T-helper 2 cell (primary cell): ENCODE data around the gene RAD9A.
A peak's percentile ranks its signal among the peaks of the same experiment; 100 is the strongest.
"Not testable (repeated sequence)": the region's sequence is repeated elsewhere in the genome, so short reads cannot be mapped to it uniquely, and the experiment has no call there.

Experiments
- DNase-seq, 5 experiments: peaks; one replicate each; pipeline versions ENCODE4 v3.0.0 to v3.0.0-alpha.2; 2012 to 2022

Gene RAD9A

DNA sequence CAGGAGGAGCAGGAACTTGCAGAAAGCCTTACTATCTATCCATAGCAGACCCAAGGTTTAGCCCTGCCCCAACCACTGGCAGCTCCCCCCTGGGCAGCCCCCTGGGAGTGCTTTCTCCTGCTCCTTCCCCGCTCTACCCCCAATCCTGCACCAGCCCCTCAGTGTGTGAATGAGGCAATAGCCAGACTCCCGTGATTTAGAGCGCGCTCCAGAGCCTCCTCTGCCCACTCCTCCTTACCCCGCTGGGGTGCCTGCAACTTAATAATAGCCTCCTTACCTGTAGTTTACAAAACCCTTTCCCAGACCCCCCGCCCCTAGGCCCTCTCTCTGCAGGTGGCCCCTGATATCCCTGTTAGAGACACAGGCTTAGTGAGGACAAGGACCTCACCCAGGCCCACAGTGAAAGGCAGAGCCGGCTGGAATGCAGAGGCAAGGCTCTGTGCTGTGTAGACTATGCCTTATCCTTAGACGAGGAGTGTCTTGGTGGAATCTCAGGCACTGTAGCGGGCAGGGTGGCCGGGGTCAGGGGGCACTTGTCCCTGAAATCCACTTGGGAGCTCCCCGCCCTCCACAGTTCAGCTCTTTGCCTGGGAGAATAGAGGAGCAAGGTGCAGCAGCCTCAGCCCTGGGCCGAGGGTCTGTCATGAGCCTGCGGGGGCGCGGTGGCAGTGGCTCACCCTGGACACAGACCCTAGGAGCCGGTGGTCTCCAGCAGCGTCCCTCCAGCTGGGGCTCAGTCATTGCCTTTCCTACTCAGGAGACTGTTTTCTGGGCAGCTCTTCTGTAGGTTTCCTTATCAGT is 19.4 kb downstream of the RAD9A start:
- DNase-seq = no peak

DNA sequence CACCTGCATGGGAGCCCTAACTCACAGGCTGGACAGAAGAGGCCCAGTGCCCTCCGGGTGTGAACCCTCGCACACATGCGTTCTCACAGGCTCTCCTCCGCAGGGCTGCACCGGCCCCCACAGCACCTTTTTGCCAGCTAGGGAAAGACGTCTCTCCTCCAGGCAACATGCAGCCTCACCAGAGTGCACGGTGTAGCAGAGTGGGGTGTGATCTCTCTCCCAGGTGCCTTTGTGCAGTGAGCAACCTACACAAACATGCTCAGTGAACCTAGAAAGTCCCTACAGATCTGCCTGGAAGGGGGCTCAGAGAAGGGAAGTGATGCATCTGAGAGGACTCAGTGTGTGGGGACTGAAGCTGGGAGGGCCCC is 20.0 kb downstream of the RAD9A start:
- DNase-seq = no peak

DNA sequence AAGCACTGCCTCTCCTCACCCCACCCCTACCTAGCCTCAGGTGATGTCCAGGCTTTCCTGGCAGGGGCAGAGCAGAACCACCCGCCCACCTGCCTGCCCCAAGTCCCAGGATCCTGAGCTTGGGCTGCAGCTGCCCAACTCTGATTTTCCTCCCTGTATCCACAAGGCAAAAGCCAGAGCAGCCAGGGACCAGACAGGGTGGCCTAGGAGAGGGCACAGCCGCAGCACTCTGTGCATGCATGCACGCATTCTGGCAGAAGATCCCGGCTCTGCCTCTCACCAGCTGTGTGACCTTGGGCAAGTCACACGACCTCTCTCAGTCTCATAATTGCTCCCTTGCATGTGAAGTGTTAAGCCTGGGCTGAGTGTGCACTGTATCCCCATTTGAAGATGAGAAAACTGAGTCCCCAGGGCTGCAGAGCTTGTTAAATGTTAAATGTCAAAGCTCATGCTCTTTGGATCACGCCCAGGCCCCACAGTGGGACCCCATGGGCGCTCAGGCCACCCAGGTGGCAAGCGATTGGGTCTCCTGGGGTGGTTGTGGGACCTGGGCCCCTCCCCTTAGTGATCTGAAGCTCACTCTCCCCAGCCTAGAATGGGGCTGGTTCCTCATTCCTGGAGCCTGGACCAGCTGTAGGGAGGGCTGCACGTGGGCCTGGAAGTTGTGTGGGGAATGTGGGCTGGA is 20.9 kb downstream of the RAD9A start:
- no peak for DNase-seq

DNA sequence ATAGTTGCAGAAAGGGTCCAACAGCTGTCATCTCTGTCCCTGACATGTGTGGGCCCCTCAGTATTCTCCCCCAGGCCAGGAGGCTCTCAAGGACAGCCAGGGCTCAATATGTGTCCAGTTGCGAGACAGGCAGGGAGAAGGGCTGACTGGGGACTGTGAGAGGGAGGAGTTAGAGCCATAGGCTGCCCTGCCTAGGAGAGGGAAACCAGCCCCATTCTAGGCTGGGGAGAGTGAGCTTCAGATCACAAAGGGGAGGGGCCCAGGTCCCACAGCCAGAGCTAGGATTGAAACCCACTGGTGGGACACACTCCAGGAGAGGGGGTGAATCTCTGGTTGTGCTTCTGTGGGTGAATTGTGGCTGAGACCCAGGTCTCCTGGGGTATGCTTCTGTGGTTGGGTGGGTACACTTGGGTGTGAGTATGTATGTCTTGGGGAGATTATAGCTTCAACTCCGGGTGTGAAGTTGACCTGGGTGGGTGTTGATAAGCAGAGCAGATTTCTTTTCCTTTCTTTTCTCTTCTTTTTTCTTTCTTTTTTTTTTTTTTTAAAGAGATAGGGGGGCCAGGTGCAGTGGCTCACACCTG is 21.6 kb downstream of the RAD9A start:
- DNase-seq = no peak

DNA sequence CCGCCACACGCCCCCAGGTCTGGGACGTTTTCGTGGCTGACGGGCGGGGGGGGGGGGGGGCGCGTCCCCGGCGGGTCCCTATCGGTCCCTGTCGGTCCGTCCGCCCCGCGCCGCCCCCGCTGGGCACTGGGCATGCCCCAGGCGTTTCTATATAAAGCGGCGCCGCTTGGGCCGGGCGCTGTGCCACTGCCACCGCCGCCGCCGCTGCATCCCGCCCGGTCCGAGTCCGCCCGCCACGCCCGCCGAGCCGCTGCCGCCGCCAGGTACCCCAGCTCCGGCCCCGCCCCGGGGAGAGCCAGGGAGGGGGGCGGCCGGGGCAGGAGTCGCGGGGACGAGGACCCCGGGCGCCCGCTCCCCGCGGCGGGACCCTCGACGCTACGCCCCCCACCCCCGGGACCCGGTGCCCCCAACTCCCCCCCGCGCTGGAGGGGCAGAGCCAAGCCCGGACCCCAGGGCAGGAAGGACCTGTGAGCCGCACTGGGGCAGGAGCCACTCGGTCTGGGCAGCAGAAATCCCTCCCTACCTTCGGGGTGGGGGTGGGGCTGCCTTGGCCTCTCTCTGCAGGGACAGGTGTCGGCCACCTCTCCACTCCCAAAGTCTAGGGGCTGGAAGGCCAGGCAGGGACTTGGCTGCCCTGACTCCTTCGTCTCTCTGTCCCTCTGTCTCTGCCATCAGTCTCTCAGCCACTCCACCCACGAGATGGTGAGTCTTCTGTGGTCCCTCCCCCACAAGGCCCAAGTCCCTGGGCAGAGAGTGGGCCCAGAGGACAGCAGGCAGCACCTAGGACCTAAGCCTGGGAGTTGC is 23.9 kb downstream of the RAD9A start, which contains the start of gene CARNS1:
TSS of gene CARNS1 (plus strand) at position 178 of the 804 bp plus-strand sequence. CDS start at position 700, 522 bp downstream.
- DNase-seq = no peak

DNA sequence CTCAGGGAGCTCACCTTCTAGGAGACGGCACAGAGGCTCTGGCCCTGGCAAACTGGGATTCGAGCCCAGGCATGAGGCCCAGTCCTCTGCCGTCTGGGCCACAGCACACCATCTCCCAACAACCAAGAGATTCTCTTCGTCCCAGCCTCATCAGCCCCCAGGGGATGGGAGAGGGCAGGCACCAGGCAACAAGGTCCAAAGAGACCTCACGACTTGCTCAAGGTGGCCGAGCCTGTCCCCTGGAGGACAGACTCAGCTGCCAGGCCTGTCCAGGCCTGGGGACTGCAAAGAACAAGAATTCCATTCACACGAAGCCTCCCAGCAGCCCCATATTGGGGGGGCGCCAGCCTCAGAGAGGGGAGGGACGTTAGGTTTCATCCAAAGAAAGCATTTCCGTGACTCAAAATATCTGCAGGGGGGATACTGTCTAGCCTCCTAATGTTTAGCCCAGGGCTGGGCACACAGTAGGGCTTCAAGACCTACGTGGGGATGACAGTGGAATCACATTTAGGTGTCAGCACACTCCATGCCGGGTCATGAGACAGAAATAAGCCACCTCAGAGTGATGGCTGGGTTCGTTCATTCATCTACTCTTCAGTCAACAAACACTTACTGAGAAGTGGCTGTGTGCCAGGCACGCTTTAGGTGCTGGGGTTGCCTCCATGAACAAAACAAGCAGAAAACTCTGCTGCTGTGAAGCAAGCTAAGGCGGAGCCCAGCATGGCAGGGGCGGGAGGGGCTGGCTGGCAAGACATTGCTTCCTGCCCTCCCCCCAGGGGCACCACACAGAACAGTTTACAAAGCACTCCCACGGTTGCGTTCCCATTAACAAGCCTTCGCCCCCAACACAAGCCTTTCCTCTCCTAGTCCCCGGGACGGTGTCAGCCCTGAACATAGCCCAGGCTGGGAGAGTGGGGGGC is 24.9 kb downstream of the RAD9A start:
- DNase-seq = peak in 4 of 5 experiments; percentile 56 to 91 (median 78)

DNA sequence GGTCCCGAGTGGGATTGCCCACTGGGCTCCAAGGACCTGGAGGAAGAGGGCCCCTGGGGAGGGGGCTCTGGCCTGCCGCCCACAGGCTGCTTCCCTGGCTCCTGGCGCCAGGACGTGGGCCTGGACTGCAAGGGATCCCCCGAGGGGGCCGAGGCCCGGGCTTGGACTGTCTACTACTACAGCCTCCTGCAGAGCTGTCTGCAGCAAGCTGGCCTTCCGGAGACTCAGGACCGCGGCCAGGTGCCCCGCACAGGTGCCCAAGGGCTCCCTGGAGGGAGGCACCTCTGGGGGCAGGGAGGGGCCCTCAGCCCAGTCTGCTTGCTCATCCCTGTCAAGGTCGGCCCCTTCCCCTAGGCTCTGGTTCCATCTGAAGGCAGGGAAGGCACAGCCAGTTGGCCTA is 25.6 kb downstream of the RAD9A start:
- no peak for DNase-seq

DNA sequence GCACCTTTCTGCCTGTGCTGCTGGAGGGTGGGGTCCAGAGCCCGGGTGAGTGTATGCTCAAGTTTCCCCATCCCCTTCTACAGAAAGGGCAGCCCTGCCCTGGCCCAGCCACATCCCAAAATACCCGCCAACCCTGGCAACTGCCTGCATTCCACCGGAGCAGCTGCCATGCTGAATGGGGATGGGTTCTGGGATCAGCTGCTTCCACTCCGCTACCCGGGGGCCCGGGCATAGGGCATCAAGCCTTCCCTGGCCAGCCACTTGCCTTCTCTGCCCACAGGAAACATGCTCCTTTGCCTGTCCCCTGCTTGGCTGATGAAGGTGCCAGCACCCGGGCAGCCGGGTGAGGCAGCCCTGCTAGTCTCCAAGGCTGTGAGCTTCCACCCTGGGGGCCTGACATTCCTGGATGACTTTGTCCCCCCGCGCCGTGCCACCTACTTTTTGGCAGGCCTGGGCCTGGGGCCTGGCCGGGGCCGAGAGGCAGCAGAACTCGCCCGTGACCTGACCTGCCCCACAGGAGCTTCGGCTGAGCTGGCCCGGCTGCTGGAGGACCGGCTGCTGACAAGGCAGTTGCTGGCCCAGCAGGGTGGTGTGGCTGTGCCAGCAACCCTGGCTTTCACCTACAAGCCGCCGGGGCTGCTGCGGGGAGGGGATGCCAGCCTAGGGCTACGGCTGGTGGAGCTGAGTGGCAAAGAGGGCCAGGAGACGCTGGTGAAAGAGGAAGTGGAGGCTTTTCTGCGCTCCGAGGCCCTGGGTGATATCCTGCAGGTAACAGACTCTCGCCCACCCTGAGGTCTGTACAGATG is 26.9 kb downstream of the RAD9A start:
- DNase-seq = peak in 1 of 5 experiments; percentile 55

DNA sequence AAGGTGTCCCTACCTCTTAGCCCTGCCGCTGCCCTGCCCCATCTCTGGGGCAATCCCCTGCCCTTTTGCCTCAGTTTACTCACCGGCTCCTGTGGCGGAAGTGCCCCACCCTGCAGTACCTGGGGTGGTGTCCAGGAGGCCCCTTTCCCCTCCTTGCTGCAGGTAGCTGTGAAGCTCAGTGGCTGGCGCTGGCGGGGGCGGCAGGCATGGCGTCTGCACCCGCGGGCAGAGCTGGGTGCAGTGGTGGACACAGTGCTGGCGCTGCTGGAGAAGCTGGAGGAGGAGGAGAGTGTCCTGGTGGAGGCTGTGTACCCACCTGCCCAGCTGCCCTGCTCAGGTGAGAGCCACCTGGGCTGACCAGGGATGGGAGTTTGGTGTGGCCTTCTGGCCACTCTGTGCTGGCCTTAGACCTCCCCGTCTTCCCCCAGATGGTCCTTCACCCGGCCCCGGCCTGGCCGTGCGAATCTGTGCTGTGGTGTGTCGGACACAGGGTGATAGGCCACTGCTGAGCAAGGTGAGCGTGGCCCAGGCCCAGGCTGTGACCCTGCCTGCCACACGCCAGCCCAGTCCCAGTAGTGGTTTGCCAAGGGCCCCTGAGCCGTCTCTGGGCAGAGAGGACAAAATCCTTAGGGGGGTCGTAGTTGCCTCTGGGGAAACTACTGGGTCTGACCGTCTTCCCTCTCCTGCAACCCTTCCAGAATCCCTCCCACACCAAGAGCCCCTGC is 27.7 kb downstream of the RAD9A start:
- no peak for DNase-seq

DNA sequence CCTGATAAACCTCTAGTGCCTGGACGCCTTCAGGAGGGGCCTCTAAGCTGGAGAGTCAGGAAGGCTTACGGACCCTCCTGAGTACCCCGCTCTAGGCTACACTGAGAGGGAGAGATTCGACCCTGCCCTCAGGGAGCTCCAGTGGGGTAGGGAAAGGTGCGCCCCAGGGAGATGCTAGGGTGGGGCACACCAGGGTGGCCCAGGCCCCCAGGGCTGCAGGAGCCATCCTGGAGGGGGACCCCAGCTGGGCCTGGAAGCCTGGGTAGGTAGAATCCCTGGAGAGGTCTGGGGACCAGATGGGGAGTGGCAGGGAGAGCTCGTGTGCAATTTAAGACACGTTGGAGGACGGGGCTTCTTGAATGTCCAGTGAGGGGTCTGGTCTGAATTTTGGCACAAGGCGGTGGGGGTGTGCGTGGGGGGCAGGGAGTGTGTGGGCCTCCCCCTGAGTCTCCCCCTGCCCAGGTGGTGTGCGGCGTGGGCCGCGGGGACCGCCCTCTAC is 28.4 kb downstream of the RAD9A start:
- DNase-seq = no peak

DNA sequence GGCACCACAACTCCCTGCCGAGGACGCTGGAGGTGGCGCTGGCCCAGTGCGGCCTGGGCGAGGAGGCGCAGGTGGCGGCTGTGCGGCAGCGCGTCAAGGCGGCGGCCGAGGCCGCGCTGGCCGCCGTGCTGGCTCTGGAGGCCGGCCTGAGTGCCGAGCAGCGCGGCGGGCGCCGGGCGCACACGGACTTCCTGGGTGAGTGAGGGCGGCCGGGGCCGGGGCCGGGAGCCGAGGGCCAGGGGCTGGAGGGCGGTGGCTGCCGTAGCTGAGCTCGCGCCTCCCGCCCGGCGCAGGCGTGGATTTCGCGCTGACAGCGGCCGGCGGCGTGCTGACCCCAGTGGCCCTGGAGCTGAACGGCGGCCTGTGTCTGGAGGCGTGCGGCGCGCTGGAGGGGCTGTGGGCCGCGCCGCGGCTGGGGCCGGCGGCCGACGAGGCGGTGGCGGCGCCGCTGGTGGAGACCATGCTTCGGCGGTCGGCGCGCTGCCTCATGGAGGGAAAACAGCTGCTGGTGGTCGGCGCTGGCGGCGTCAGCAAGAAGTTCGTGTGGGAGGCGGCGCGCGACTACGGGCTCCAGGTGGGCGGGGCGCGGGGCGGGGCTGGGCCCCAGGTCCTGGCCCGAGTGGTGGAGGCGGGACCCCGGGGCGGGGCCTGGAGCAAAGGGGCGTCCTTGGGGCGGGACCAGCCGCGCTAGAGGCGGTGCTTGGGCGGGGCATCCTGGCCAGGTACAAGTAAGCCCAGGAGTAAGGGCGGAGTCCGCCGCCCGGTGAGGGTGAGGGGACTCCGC is 29.1 kb downstream of the RAD9A start:
- peak; percentile 94 to 100 (median 96) for DNase-seq

DNA sequence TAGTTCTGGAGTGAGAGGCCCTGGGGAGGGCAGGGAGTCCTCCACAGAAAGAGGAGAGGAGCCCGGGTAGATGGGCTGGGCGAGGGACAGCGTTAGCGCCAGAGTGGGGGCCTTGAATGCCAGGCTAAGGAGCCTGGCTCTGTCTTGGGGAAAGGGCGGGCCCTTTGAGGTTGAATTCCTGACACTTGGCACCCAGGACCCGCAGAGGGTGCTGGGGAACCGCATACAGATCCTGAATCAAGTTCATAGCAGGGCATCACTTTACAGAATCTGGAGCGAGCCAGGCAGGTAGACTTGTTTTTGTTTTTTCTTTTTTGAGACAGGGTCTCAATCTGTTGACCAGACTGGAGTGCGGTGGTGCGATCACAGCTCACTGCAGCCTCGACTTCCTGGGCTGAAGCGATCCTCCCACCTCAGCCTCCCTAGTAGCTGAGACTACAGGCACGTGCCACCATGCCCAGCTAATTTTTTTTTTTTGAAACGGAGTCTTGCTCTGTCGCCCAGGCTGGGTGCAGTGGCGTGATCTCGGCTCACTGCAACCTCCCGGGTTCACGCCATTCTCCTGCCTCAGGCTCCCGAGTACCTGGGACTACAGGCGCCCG is 29.7 kb downstream of the RAD9A start:
- DNase-seq = no peak

DNA sequence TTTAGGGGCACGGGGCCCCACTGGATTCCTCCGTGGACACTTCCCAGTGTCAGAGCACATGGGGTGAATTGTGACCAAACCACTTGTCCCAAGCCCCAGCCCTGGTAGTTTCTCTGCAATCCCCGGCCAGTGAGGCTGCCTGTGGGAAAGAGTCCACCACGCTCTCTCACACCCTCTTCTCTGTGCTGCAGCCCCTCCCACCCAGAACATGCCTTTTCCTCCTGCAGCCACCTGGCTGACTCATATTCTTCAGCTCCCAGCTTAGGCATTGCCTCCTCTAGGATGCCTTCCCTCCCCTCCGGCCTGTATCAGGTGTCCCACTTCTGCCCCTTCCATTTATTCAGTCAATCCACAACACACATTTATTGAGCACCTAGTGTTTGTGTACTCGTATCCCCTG is 31.1 kb downstream of the RAD9A start:
- DNase-seq = no peak

DNA sequence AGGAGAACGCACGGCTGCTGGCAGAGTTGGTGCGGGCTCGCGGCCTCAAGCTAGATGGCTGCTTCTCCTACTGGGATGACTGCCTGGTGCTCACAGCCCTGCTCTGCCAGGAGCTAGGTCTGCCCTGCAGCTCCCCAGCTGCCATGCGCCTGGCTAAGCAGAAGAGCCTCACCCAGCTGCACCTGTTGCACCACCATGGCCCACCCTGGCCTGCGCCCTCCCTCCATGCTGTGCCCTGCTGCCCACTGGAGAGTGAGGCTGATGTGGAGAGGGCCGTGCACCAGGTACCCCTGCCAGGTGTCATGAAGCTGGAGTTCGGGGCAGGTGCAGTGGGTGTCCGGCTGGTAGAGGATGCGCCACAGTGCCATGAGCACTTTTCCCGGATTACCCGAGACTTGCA is 31.7 kb downstream of the RAD9A start:
- DNase-seq = no peak

DNA sequence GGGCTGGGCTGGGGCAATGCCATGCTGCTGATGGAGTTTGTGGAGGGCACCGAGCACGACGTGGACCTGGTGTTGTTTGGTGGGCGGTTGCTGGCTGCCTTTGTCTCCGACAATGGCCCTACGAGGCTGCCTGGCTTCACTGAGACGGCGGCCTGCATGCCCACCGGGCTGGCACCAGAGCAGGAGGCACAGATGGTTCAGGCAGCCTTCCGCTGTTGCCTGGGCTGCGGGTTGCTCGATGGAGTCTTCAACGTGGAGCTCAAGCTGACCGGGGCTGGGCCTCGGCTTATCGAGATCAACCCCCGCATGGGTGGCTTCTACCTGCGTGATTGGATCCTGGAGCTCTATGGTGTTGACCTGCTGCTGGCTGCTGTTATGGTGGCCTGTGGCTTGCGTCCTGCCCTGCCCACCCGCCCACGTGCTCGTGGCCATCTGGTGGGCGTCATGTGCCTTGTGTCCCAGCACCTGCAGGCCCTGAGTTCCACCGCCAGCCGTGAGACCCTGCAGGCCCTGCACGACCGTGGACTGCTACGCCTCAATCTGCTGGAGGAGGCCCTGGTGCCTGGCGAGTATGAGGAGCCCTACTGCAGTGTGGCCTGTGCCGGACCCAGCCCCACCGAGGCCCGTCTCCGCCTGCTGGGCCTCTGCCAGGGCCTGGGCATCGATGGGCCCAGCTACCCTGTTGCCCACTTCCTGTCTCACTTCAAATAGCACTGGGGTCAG is 32.3 kb downstream of the RAD9A start:
- DNase-seq = no peak

DNA sequence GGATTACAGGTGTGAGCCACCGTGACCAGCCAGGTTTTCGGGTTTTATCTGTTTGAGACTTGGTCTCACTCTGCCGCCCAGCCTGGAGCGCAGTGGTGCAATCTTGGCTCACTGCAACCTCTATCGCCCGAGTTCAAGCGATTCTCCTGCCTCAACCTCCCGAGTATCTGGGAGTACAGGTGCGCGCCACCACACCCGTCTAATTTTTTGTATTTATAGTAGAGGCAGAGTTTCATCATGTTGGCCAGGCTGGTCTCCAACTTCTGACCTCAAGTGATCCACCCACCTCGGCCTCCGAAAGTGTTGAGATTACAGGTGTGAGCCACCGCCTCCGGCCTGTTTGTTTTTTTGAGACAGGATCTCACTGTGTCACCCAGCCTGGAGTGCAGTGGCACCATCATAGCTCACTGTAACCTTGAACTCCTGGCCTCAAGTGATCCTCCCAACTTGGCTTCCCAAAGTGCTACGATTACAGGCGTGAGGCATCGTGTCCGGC is 35.6 kb downstream of the RAD9A start:
- DNase-seq = not testable (repeated sequence)

DNA sequence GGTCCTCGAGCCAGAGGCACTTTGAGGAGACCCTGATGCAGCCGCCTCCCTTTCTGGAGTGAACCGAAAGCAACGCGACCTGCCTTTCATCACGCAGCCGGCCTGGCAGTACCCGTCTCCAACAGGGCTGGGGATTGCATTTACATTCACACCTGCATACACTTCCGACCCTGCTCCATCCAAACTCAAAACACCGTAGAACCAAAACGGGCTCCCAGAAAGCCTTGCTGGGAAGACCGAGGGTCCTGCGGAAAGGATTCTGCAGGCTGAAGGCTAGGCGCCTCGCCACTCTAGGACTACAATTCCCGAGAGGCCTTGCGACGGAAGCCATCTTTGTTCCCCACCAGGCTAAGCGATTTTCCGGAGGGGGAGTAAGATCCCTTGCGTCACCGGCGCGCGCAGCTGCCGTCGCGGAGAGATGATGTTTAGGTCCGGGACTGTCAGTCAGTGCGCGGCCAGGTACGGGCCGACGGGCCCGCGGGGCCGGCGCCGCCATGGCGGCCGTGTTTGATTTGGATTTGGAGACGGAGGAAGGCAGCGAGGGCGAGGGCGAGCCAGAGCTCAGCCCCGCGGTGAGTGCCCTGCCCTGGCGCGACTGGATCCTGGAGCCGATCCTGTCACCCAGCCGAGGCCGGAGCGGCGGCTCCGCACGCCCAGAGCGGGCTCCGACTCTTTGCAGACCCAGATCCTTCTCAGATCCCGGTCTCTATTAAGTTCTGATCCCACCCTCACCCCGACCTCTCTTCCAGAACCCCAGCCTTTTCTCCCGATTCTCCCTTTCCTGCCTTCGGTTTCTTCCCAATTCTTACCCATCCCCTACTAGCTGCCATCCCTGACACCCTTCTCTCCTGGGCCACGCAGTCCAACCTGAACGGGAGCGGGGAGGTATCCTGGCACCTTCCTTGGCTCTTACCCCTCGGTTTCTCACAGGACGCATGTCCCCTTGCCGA is 36.5 kb downstream of the RAD9A start, which contains the start of gene RPS6KB2:
TSS of gene RPS6KB2 (plus strand) at position 443 of the 950 bp plus-strand sequence. CDS start at position 495, 52 bp downstream.
- peak; percentile 95 to 100 (median 98) for DNase-seq
